CD14-positive monocyte (primary cell): ENCODE measurements around the gene RNF5. TPM values are rescaled to one million over a fixed set of nuclear protein-coding genes. Genes with fewer than 3 reads are reported as not detected.

Experiments used
- DNase-seq, 3 donors: peaks; one replicate each; pipeline ENCODE4 v3.0.0-alpha.2; 2011 to 2022
- H2AFZ ChIP-seq: 2 replicates; pipeline ENCODE4 v1.6.0; 2012; ENCODE audit warnings: mild to moderate bottlenecking, low read depth, low read length, inconsistent platforms; ENCODE audit not compliant: insufficient read depth, poor library complexity, severe bottlenecking
- H3K27ac ChIP-seq, 2 donors: 1 replicate in 1 of 2; 2 replicates in 1 of 2; pipeline ENCODE4 v1.5.1; 2012 to 2013; ENCODE audit warnings: low read length in 2 of 2, control low read depth in 1 of 2, inconsistent platforms in 1 of 2, low read depth in 1 of 2, mild to moderate bottlenecking in 1 of 2
- H3K27me3 ChIP-seq, 2 donors: one replicate each; pipeline versions ENCODE4 v1.6.0 to v1.6.1; 2011 to 2013; ENCODE audit warnings: low read length in 2 of 2; ENCODE audit not compliant: control insufficient read depth in 2 of 2, insufficient read depth in 2 of 2
- H3K36me3 ChIP-seq, 2 donors: replicated peaks in 1 of 2; 1 replicate in 1 of 2; 2 replicates in 1 of 2; pipeline versions ENCODE4 v1.5.1 to v1.6.1; 2012 to 2013; ENCODE audit warnings: low read length in 2 of 2, control low read depth in 1 of 2, inconsistent platforms in 1 of 2, mild to moderate bottlenecking in 1 of 2; ENCODE audit not compliant: insufficient read depth in 2 of 2, control insufficient read depth in 1 of 2
- H3K4me1 ChIP-seq, 2 donors: 1 replicate in 1 of 2; 2 replicates in 1 of 2; pipeline versions ENCODE4 v1.5.1 to v1.6.1; 2012 to 2013; ENCODE audit warnings: low read length in 2 of 2, control low read depth in 1 of 2, inconsistent platforms in 1 of 2, mild to moderate bottlenecking in 1 of 2, moderate library complexity in 1 of 2; ENCODE audit not compliant: insufficient read depth in 2 of 2, control insufficient read depth in 1 of 2
- H3K4me2 ChIP-seq: replicated peaks from 2 replicates; pipeline ENCODE3; 2012; ENCODE audit warnings: low read length, moderate library complexity, mild to moderate bottlenecking; ENCODE audit not compliant: poor library complexity, severe bottlenecking; ENCODE audit errors: extremely low read depth
- H3K4me3 ChIP-seq, 3 experiments: fragments of 200-600 bp in 1 of 3; sonication (generic) in 1 of 3; replicated peaks in 1 of 3; 1 replicate in 2 of 3; 2 replicates in 1 of 3; pipeline ENCODE4 v1.5.1; 2011 to 2013; ENCODE audit warnings: low read length in 3 of 3, mild to moderate bottlenecking in 3 of 3, control low read depth in 2 of 3, low read depth in 2 of 3, inconsistent platforms in 1 of 3, moderate library complexity in 1 of 3
- H3K79me2 ChIP-seq: 2 replicates; pipeline ENCODE4 v1.6.0; 2012; ENCODE audit warnings: mild to moderate bottlenecking, control low read depth, inconsistent platforms, low read length, moderate library complexity; ENCODE audit not compliant: insufficient read depth
- H3K9ac ChIP-seq: 2 replicates; pipeline ENCODE4 v1.6.0; 2017; ENCODE audit warnings: low read length, mild to moderate bottlenecking; ENCODE audit not compliant: insufficient read depth, poor library complexity, severe bottlenecking
- H3K9me3 ChIP-seq, 2 donors: replicated peaks in 1 of 2; 1 replicate in 1 of 2; 2 replicates in 1 of 2; pipeline versions ENCODE4 v1.5.1 to v1.6.1; 2012 to 2013; ENCODE audit warnings: low read length in 2 of 2, control low read depth in 1 of 2; ENCODE audit not compliant: control insufficient read depth in 1 of 2, insufficient read depth in 1 of 2
- H4K20me1 ChIP-seq: 2 replicates; pipeline ENCODE4 v1.6.0; 2012; ENCODE audit warnings: mild to moderate bottlenecking, low read length, control low read depth, moderate library complexity; ENCODE audit not compliant: insufficient read depth
- H3K27ac Mint-ChIP-seq, 7 donors: one replicate each; pipeline ENCODE4 v1.8.0; 2020; ENCODE audit warnings: mild to moderate bottlenecking in 7 of 7, mixed read lengths in 7 of 7, moderate library complexity in 6 of 7, inconsistent platforms in 2 of 7
- H3K27me3 Mint-ChIP-seq, 3 donors: one replicate each; pipeline ENCODE4 v1.8.0; 2021 to 2022; ENCODE audit warnings: low read depth in 3 of 3, mild to moderate bottlenecking in 3 of 3, mixed read lengths in 3 of 3, moderate library complexity in 3 of 3, inconsistent platforms in 1 of 3
- H3K36me3 Mint-ChIP-seq, 2 donors: one replicate each; pipeline ENCODE4 v1.8.0; 2020; ENCODE audit warnings: mixed read lengths in 2 of 2, inconsistent platforms in 1 of 2, mild to moderate bottlenecking in 1 of 2
- H3K4me1 Mint-ChIP-seq: one replicate; pipeline ENCODE4 v1.8.0; 2020; ENCODE audit warnings: mild to moderate bottlenecking, mixed read lengths
- H3K4me3 Mint-ChIP-seq, 2 donors: one replicate each; pipeline ENCODE4 v1.8.0; 2020; ENCODE audit warnings: mild to moderate bottlenecking in 2 of 2, mixed read lengths in 2 of 2, moderate library complexity in 1 of 2
- H3K9me3 Mint-ChIP-seq, 7 donors: one replicate each; pipeline ENCODE4 v1.8.0; 2020 to 2022; ENCODE audit warnings: mixed read lengths in 7 of 7, mild to moderate bottlenecking in 6 of 7, moderate library complexity in 6 of 7, inconsistent platforms in 2 of 7
- WGBS: methylation state at CpG from one replicate; pipeline ENCODE4 v1.1.5; 2013; ENCODE audit warnings: missing lambda C conversion rate; ENCODE audit not compliant: insufficient coverage; 5-methylcytosine and 5-hydroxymethylcytosine counted together
- intact Hi-C, 2 donors: fragments of 100-400 bp; cut with micrococcal nuclease; formaldehyde crosslinking; loops; one replicate each; pipeline versions ENCODE4 v1.15.0 to v1.15.1; 2023
- polyA plus RNA-seq, 3 donors: library from polyadenylated mRNA; depleted of rRNA in 1 of 3; unstranded in 2 of 3; stranded (reverse) in 1 of 3; fragments of 300-500 nt in 2 of 3; fragments of >200 nt in 1 of 3; fragmentation: Illumina TruSeq in 2 of 3; gene quantifications; 1 replicate in 2 of 3; 2 replicates in 1 of 3; pipeline ENCODE4 v1.2.3, GENCODE V29; 2012 to 2021
- TF ChIP-seq, protein P1 (sequence below): fragments of 200-600 bp; IDR thresholded peaks from one replicate; pipeline ENCODE4 v1.8.0; 2022; ENCODE audit warnings: antibody characterized with exemption, mild to moderate bottlenecking

Gene RNF5
- polyA plus RNA-seq, 3 donors, result 62.2 to 108 (median 83.5) TPM

DNA sequence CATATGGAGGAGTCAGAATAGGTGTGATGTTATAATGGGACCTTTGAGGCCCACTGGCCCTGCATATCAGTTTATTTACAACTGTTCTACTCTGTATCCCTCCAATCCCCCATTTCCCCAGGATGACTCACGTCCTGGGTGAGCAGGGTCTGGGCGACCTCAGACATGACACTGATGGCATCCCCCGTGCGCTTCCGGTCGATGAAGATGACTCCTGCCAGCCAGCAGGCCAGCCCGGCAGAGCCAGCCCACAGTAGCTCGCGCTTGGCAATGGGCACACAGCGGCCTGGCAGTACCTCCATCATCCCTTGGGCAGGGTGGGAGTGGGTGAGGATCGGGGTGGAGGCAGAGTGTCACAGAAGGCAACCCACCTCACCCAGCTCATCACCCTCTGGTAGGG, 7.9 kb upstream of the RNF5 start:
- H3K4me2 ChIP-seq, result no peak overlapping the region
- peaks cover 0 to 3% (median 0%) of the 10 kb centered on the region in 3 donors for H3K27me3 Mint-ChIP-seq
- H3K27me3 ChIP-seq, result no peaks in the 10 kb centered on the region
- TF ChIP-seq, protein P1, sequence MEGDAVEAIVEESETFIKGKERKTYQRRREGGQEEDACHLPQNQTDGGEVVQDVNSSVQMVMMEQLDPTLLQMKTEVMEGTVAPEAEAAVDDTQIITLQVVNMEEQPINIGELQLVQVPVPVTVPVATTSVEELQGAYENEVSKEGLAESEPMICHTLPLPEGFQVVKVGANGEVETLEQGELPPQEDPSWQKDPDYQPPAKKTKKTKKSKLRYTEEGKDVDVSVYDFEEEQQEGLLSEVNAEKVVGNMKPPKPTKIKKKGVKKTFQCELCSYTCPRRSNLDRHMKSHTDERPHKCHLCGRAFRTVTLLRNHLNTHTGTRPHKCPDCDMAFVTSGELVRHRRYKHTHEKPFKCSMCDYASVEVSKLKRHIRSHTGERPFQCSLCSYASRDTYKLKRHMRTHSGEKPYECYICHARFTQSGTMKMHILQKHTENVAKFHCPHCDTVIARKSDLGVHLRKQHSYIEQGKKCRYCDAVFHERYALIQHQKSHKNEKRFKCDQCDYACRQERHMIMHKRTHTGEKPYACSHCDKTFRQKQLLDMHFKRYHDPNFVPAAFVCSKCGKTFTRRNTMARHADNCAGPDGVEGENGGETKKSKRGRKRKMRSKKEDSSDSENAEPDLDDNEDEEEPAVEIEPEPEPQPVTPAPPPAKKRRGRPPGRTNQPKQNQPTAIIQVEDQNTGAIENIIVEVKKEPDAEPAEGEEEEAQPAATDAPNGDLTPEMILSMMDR, result no peak
- no peaks in the 10 kb centered on the region for H4K20me1 ChIP-seq
- H3K36me3 ChIP-seq, result peaks cover 27 to 32% of the 10 kb centered on the region in 2 donors
- WGBS, result 87% methylated on average over 2 of the region's 11 CpGs
- no peak for DNase-seq
- H3K36me3 Mint-ChIP-seq, result peaks cover 32 to 38% of the 10 kb centered on the region in 2 donors
- H3K4me3 ChIP-seq, result no peak overlapping the region
- H3K4me1 Mint-ChIP-seq, result peaks cover 25% of the 10 kb centered on the region
- H3K9me3 Mint-ChIP-seq, result no peaks in the 10 kb centered on the region
- H3K4me3 Mint-ChIP-seq, result no peak overlapping the region
- H2AFZ ChIP-seq, result no peak overlapping the region
- no peak overlapping the region for H3K9ac ChIP-seq
- H3K27ac Mint-ChIP-seq, result peak overlapping the region in 3 of 7 donors; percentile 47 to 64 (median 48)
- peaks cover 11% of the 10 kb centered on the region for H3K79me2 ChIP-seq
- peaks cover 14 to 20% of the 10 kb centered on the region in 2 donors for H3K4me1 ChIP-seq
- H3K27ac ChIP-seq, result no peak overlapping the region
- intact Hi-C loops, result no loop called here
- H3K9me3 ChIP-seq, result no peaks in the 10 kb centered on the region

DNA sequence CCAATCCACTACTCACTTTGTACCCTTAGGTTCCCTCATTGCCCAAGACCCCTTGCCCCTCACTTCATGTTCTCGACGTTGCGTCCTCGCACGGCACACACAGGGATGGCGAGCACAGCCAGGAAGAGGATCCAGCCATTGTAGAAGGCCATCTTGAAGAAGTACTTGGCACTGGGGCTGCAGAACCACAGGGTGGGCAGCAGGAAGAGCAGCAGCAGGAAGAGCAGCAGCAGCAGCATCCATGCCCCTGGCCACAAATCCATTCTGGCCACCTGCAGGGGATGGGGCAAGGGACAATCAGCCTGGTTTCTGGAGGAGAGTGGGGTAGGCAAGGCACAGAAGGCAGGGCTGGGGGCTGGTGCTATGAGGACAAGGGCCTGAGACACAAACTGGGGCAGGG, 7.0 kb upstream of the RNF5 start:
- no peak for DNase-seq
- H3K9me3 ChIP-seq, result no peaks in the 10 kb centered on the region
- Mint-ChIP-seq H3K4me3 (no peak overlapping the region), H3K4me1 (peaks cover 30% of the 10 kb centered on the region), H3K27me3 (peaks cover 0 to 2% (median 0%) of the 10 kb centered on the region in 3 donors), H3K27ac (peak overlapping the region in 3 of 7 donors; percentile 26 to 60 (median 31)), H3K9me3 (no peaks in the 10 kb centered on the region), H3K36me3 (peaks cover 32 to 38% of the 10 kb centered on the region in 2 donors)
- 100% methylated on average over 6 of the region's 6 CpGs for WGBS
- peaks cover 20 to 28% of the 10 kb centered on the region in 2 donors for H3K4me1 ChIP-seq
- no peak overlapping the region for H3K4me2 ChIP-seq
- H4K20me1 ChIP-seq, result no peaks in the 10 kb centered on the region
- peaks cover 27 to 32% of the 10 kb centered on the region in 2 donors for H3K36me3 ChIP-seq
- TF ChIP-seq, protein P1, result no peak
- H3K79me2 ChIP-seq, result peaks cover 19% of the 10 kb centered on the region
- H2AFZ ChIP-seq, result no peak overlapping the region
- no peak overlapping the region for H3K27ac ChIP-seq
- no peak overlapping the region for H3K4me3 ChIP-seq
- no peak overlapping the region for H3K9ac ChIP-seq
- no peaks in the 10 kb centered on the region for H3K27me3 ChIP-seq
- intact Hi-C loops, result no loop called here
